GM18498 (cell line): ENCODE data around the gene CCL25.

Source experiments
- ATAC-seq: cut with Tn5 transposase; IDR thresholded peaks from one replicate; pipeline ENCODE4 v1.9.1; 2021; ENCODE audit warnings: mild to moderate bottlenecking, moderate library complexity; ENCODE audit not compliant: unreplicated experiment

Gene CCL25

DNA sequence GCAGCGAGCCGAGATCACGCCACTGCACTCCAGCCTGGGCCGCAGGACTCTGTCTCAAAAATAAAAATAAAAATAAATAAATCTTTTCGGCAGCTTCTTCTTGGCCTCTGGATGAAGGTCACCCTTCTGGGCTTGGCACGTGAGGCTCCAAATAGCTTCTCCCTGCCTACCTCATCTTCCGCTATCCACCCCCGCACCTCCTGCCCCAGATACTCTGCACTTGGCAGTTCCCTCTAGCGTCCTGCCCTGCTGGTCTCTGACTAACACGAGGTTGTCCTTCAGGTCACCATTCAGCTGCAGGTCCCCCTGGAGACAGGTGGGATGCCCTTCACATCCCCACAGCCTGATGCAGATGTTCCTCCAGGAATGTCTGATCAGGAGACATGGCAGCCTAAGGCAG, 8.5 kb upstream of the CCL25 start:
- no peak for ATAC-seq

DNA sequence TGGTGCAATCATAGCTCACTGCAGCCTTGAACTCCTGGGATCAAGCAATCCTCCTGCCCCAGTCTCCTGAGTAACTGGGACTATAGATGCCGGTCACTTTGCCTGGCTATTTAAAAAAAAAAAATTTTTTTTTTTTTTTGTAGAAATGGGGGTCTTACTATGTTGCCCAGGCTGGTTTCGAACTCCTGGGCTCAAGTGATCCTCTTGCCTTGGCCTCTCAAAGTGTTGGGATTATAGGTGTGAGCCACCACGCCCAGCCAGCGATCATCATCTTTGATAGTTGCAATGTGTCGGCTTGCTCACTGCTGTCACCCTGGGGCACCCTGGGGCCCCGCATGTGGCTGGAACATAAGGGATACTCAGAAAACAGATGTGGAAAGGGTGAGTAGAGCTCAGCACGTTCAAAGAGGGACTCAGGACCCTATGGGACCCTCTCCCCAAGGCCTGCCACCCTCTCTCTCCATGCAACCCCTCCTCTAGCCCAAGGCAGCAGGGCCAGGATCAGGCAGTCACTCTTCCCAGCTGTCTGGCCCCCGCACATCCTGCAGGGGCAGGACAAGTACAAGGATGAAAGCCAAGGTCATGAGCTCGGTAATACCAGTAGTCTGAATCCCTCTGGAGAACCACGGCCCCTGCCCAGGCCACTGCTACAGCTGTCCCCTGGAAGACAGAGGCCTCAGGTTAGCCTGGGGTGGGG, 6.5 kb upstream of the CCL25 start:
- ATAC-seq, result no peak

DNA sequence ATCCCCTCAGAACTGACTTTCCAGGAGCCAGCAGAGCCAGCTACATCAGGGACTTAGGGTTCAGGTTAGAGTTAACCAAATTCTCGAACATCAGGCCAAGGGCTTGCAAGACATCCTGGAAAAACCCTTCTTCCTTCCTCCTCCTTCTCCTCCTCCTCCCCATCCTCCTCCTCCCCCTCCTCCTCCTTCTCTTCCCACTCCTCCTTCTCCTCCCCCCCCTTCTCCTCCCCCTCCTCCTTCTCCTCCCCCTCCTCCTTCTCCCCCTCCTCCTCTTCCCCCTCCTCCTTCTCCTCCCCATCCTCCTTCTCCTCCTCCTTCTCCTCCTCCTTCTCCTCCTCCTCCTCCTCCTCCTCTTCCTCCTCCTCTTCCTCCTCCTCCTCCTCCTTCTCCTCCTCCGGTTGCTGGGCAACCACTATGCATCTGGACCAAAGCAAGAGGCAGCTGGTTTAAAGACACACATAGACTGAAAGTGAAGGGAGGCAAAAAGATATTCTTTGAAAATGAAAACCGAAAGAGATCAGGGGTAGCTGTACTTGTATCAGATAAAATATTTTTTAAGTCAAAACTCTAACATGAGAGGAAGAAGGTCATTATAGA, 5.9 kb upstream of the CCL25 start:
- peak; percentile 38 for ATAC-seq

DNA sequence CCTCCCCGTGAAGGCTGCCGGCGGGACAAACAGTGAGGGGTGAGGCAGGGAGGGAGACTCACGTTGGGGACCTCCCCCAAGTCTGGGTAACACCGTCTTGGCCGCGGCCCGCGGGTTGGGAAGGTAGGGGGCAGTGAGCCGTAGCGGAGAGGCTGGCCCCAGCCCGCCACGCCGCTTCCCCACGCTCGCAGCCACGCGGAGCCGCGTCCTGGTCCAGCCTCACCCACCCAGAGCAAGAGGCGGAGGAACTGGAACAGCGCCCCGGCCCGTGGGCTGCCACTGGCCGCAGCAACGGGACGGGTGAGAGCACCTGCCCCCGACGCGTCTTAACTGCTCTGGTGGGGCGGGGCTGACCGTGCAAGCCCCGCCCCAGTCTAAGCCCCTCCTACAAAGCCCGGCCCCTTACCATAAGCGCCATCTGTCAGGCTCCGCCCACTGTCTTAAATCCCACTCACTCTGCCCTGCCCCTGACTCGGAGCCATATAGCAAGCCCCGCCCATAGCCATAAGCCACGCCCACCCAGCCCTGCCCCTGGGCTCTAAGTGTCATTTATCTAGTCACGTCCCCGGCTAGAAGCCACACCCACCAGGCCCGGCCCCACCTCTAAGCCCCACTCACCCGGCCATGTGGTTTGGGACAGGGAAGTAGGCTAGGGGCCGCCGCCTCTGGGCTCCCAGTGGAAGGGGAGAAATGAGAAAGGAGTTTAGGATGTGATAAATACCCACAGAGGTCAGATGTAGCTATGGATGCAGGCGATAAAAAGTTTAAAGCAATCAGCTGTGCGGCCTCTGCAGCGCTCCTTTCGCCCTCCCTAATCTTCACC, 2.1 kb upstream of the CCL25 start:
- ATAC-seq, result peak; percentile 86

DNA sequence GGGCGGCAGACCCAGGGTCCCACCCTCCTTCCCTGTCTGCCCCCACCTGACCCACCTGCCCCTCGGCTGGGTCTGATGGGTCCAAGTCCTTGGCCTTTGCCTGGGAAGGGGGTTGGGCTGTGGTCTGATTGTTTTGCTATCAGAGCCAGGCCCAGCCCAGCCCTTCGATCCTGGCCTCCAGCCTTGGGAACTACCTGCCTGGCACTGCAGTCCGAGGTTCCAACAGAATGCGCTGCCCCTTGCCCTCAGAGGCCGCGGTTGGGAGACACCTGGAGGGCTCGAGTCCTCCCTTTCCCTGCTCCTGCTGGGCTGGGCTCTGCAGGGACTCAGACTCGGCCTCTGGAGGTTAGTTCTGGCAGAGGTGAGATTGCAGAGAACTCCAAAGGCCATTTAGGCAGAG, 1.6 kb downstream of the CCL25 start:
- ATAC-seq, result no peak

DNA sequence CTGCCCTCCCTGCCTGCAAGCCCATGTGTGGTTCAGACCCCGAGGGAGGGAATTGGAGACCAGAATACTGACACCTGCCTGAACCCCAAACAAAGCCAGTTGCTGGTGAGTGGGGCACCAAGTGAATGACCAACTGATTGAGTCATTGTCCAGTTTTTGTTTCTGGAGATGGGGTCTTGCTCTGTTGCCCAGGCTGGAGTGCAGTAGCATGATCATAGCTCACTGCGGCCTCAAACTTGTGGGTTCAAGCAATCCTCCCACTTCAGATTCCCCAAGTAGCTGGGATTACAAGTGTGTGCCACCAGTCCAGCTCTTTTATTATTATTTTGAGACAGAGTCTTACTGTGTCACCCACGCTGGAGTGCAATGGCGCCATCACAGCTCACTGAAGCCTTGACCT, 4.0 kb downstream of the CCL25 start:
- ATAC-seq, result no peak

DNA sequence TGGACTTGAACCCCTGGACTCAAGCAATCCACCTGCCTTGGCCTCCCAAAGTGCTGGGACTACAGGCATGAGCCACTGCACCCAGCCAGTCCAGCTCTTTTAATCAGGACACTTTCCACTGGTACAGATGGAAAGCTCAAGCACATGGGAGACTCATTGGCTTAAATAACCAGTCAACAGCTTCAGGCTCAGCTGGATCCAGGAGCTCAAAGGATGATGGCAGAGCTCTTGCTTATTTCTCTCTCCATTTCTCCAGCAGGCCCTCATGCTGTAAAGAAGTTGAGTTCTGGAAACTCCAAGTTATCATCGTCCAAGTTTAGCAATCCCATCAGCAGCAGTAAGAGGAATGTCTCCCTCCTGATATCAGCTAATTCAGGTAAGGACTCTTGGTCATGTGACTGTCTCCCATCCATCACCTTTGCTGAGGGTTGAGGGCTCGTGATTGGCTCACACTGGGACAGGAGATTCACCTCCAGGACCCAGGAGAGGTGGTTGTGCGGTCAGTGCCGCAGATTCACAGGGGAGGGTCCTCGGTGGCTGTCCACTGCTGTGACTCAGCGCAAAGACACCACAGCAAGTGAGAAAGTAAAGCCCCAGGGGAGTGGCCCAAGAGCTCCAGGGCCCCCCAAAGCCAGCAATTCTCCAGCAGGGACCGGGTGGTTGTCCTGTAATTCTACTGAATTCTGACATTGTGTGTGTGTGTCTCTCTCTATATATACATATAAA, 5.1 kb downstream of the CCL25 start:
- ATAC-seq, result no peak

DNA sequence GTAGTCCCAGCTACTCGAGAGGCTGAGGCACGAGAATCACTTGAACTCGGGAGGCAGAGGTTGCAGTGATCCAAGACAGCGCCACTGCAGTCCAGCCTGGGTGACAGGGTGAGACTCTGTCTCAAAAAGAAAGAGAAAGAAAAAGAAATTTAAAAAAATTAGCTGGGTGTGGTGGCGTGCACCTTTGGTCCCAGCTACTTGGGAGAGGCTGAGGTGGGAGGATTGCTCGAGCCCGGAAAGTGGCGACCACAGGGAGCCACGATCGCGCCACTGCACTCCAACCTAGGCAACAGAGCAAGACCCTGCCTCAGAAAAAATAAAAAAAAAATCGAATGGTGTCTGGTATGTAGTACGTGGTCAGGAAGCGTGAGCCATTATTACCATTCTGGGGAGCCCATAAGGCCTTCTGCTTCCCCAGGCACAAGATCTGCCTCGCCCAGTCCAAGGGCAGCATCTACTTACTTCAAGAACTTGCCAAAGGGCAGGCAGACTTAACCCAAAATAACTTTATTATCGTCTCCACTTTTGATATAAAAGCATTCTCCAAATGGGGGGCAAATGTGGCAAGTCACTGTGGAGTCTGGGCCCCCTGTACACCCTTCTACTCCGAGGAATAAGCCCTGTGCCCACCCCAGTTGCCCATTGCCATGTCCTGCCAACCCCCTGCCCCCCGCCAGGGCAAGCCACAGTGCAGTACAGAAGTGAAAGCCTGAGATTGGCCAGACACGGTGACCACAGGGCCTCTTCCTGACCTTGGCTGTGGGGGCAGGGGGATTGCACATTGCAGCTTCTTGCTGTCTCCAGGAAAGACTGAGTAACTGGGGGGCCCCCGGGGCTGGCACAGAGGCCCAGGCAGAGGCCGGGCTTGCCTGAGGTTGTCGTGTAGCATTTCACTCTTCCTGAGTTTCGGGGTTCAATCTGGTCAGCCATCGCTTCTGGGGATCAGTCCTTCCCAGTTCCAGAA, 12.6 kb downstream of the CCL25 start:
- ATAC-seq, result no peak

DNA sequence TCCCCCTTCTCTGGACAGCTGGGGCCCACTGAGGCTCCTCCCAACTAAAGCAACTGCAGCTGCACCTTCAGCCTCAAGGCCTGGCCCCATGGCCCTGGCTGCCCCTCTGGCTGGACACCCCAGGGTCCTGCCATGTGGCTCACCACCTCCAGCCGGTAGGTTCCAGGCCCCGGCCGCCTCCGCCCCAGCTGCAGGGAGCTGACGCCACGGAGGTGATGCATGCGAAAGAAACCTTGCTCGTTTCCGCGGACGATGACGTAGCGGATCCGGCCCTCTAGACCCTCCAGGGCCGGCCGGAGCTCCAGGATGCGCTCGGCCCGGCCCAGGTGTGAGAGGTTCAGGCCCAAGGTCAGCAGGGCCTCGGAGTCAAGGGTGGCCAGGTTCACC, 13.3 kb downstream of the CCL25 start:
- ATAC-seq, result no peak

DNA sequence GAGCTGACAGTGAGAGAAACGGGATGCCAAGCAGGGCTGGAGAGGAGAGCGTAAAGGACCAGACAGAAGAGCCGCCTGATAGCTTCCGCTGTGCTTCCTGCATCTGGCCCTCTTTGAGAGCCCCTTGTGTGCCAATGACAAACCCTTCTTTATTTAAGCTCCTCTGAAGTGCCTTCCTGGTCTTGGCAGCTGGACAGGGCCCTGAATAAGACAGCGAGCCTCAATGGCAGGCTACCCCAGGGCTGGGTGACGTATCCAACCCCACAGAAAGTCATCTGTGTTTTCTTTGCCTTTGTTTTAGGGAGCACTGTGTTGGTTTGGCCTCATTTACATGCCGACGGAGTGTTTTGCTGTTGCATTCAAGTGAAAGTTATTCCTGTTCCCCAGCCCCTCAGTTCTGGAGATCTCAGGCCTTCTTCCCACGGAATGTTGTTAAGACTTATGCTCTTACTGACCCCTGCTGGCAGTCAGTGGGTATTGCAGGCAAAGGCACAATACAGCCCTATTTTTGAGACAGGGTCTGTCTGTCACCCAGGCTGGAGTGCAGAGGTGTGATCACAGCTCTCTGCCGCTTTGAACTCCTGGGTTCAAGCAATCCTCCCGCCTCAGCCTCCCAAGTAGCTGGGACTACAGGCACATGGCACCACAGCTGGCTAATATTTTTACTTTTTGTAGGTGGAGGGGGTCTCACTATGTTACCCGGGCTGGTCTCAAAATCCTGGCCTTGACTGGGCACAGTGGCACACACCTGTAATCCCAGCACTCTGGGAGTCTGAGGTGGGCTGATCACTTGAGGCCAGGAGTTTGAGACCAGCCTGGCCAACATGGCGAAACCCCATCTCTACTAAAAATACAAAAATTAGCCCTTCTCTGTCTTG, 16.8 kb downstream of the CCL25 start:
- no peak for ATAC-seq

DNA sequence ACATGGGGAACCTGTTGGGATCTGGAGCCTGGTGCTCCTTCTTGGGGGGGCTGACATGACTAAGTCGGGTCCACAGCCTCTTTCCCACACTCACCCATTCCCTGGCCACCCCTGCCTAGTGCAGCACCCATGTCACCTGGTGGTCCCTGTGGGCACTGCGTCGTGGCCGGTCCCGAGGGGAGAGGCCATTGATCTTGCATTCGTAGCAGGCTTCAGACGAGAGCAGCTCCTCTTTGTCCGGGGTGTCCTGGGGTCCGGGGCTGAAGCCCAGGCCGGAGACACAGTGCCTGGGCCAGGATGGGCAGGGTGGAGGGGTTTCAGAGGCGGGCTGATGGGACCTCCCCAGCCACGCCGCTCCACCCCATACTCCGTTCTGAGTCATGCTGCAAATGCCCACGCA, 19.4 kb downstream of the CCL25 start:
- no peak for ATAC-seq

DNA sequence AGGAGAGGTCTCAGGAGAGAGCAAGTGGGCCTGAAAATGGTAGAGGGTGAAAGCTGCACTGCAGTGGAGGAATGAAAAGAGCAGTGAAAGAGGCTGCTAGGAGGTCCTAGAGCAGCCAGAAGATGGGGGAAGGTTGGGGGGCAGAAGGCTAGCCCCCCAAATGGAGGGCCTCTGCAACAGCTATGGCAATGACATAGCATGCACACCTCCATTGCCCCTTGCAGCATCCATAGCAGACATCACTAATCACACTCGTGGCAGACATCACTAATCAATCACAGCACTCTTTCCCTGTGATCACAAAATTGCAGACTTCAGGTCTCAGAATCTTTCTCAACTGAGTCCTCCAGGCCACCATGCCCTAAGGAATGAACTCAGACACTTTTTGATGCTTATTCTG, 21.9 kb downstream of the CCL25 start:
- ATAC-seq, result no peak

DNA sequence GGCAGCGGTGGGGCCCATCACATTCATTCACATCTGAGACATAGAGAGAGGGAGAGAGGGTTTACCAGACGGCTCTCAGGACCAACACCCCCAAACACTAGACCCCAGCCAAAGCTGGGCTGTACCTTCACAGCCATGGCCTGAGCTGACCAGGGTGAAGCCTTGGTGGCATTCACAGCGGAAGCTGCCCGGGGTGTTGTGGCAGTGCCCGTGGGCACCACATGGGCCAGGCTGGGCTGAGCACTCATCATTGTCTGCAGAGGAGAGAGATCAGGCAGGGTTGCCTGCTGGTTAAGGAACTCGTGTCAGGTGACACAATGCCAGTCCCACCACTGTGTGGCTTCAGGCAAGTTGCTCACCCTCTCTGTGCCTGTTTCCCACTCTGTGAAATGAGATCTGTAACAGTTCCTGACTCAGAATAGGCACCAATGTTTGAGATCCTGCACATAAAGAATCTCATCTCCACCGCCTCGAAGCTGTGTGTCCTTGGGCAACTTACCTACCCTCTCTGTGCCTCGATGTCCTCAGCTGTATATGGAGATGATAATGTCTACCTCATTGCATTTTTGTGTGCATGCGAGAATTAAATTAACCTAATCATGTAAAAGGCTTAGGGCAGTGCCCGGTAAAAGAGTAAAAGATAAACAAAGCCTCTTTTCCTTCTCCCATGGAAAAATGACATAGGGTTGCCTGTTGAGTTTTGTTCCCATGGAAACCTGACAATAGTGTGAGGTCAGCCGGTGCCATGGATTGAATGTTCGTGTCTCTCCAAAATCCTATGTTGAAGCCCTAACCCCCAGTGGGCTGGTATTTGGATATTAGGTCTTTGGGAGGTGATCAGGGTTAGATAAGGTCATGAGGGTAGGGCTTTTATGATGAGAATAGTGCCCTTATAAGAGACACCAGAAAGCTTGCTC, 22.9 kb downstream of the CCL25 start:
- ATAC-seq, result no peak

DNA sequence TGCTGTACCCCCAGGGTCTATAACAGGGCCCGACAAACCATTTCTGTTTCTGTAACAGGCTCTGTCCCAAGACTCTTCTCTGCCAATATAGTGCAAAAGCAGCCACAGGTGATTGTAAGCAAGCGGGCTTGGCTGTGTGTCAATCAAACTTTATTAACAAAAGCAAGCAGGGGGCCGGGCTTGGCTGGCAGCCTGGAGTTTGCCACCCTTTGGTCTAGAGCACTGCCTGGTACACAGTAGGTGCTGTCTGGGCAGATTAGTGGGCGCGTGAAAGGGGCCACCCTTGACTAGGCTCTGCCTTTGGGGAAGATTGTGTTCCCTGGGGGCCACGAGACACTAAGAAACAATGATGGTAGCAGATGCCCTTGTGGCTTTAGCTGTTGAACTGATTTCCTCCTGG, 27.4 kb downstream of the CCL25 start:
- ATAC-seq, result no peak

DNA sequence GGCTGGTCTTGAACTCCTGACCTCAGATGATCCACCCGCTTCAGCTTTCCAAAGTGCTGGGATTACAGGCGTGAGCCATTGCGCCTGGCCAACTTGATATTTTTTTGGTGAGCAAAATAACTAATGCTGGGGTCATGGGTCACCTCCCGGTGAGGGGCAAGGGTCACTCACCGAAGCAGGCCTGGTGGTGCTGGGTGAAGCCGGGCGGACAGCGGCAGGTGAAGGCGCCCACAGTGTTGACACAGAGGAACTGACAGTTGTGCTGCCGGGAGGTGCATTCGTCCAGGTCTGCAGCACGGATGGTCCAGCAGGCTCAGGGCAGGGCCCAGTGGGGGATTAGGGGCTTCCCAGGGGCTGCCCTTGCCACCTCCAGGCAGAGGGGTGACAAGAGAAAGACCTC, 28.3 kb downstream of the CCL25 start:
- no peak for ATAC-seq

DNA sequence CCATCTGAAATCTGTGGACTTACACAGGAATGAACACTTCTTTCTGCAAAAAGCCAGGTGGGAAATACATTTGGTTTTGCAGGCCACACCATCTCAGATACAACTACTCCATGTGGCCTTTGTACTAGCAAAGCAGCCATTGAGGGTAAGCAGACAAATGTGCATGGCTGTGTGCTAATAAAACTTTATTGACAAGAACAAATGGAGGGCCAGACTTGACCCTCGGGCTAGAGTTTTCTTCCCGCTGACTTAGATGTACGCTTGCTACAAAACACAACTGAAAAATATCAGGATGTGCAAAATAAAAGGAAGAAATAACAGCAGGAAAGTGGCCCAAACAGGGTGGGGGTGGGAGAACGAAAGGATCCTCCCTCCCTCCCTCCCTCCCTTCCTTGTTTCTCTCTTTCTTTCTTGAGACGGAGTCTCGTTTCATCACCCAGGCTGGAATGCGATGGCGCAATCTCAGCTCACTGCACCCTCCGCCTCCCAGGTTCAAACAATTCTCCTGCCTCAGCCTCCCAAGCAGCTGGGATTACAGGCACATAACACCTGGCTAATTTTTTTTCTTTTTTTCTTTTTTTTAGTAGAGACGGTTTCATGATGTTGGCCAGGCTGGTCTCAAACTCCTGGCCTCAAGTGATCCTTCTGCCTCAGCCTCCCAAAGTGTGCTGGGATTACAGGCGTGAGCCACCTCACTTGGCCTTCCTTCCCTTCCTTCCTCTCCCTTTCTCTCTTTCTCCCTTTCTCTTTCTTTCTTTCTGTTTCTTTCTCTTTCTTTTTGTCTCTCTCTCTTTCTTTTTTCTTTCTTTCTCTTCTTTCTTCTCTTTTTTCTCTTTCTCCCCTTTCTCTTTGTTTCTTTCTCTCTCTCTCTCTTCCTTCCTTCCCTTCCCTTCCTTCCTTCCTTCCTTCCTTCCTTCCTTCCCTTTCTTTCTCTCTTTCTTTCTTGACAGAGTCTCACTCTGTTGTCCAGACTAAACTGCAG, 29.3 kb downstream of the CCL25 start:
- no peak for ATAC-seq

DNA sequence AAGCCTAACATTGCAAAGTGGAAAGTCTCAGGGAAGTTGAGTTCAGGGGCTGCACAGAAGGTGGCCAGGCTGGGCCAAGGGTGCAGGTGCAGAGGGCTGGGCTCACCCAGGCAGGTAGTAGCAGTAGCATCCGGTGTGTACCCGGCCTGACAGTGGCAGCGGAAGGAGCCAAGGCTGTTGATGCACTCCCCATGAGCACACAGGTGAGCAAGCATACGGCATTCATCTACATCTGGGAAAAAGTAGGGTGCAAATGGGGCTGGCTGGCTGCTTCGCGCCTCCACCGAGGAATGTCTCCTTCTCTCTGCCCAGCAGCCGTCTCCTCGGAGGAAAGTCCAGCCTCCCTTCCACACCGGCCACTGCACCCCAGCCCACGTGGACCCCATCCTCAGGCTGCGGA, 30.6 kb downstream of the CCL25 start:
- no peak for ATAC-seq
